Measurements from ENCODE around the gene PLEKHA6. TPM values are rescaled to one million over a fixed set of nuclear protein-coding genes. Genes with fewer than 3 reads are reported as not detected.

PLEKHA6 gene
- total RNA-seq, 6 experiments from 2014 or later, result 16.6 to 31.1 (median 22.1) TPM

DNA sequence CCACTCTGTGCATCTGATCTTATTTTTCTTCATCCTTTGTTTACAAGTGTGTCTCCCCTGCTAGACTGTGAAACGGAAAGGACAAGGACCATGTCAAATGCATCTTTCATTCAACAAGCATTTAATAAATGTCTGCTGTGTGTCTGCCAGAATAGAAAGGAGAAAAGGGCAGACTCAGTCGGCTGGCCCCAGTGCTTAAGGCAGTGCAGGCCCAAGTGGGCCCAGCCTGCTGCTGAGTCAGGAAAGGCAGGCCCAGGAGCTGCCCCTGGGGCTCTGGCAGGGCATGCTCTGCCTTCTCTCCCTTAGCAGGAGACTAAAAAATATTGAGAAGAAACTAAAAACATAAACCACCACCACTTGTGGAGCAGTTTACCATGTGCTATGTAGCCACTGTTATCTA, 38.1 kb downstream of the PLEKHA6 start:
- no peaks in the 10 kb centered on the region for H3K36me3 ChIP-seq
- WGBS (ENCODE audit: insufficient coverage, low coverage, low lambda C conversion rate, missing lambda C conversion rate), result 63% methylated on average over 2 of the region's 2 CpGs
- intact Hi-C loops (cut with DNase I), result no loop called here
- TF ChIP-seq, protein P1, sequence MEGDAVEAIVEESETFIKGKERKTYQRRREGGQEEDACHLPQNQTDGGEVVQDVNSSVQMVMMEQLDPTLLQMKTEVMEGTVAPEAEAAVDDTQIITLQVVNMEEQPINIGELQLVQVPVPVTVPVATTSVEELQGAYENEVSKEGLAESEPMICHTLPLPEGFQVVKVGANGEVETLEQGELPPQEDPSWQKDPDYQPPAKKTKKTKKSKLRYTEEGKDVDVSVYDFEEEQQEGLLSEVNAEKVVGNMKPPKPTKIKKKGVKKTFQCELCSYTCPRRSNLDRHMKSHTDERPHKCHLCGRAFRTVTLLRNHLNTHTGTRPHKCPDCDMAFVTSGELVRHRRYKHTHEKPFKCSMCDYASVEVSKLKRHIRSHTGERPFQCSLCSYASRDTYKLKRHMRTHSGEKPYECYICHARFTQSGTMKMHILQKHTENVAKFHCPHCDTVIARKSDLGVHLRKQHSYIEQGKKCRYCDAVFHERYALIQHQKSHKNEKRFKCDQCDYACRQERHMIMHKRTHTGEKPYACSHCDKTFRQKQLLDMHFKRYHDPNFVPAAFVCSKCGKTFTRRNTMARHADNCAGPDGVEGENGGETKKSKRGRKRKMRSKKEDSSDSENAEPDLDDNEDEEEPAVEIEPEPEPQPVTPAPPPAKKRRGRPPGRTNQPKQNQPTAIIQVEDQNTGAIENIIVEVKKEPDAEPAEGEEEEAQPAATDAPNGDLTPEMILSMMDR (IDR thresholded peaks at IDR 0.05), result no peak
- no peak for TF ChIP-seq POLR2A (IDR thresholded peaks at IDR 0.05)
- DNase-seq (no peak), ATAC-seq (no peak)
- no peaks in the 10 kb centered on the region for H3K4me1 ChIP-seq
- no peaks in the 10 kb centered on the region for H3K9me3 ChIP-seq
- no peaks in the 10 kb centered on the region for H3K27me3 ChIP-seq
- H3K27ac ChIP-seq, result no peak overlapping the region
- H3K4me3 ChIP-seq, result no peak overlapping the region

DNA sequence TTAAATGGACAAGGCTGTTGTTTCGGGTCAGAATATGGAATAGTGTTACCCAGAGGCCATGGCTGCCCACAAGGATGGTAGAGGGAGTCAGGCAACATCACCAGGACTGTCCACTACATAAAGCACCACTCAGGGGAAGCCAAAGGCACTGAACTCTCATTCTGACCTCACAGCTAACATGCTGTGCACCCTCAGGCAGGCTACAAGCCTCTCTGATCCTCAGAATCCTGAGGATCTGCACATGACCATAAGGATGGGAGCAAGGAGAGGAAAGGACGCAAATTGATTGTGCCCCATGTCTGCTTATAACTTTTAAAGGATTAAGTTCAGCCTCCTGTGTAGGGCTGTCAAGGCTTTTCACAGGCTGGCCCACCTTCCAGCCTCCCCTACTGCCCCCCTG, 38.7 kb downstream of the PLEKHA6 start:
- WGBS (ENCODE audit: insufficient coverage, low coverage, low lambda C conversion rate, missing lambda C conversion rate), result no CpG with 5 or more reads among the region's 2 CpGs
- no peak overlapping the region for H3K27ac ChIP-seq
- no peak for ATAC-seq

DNA sequence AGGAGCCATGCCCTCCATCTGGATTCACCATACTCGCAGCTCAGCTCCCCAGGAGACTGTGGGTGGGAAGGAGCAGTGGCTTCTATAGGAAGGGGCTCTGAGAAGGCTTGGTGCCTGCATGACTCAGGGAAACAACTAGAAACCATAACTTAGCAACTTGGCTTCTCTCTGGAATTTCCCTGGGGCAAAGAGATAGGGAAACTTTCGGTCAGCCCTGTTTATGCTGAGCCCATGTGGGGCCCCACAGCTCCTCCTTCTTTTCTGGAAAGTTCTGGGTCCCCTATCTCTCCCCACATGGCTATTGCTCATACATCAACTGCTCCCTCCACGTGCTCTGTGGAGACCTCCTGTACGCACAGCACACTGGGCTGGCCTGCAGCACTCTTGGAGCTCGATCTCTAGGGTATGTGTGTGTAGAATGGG, 39.3 kb downstream of the PLEKHA6 start:
- ATAC-seq (no peak), DNase-seq (no peak)
- H3K36me3 ChIP-seq, result no peaks in the 10 kb centered on the region
- WGBS (ENCODE audit: insufficient coverage, low coverage, low lambda C conversion rate, missing lambda C conversion rate), result 91% methylated on average over 4 of the region's 5 CpGs
- H3K4me1 ChIP-seq, result no peaks in the 10 kb centered on the region
- no peak overlapping the region for H3K27ac ChIP-seq
- no peaks in the 10 kb centered on the region for H3K9me3 ChIP-seq
- intact Hi-C loops (cut with DNase I), result no loop called here
- no peaks in the 10 kb centered on the region for H3K27me3 ChIP-seq
- TF ChIP-seq, protein P1 (IDR thresholded peaks at IDR 0.05), result no peak
- no peak for TF ChIP-seq POLR2A (IDR thresholded peaks at IDR 0.05)
- no peak overlapping the region for H3K4me3 ChIP-seq

More for the DNA sequence above, 38.7 kb downstream of the PLEKHA6 start:
- H3K36me3 ChIP-seq, result no peaks in the 10 kb centered on the region
- no peak for TF ChIP-seq POLR2A (IDR thresholded peaks at IDR 0.05)
- TF ChIP-seq, protein P1 (IDR thresholded peaks at IDR 0.05), result no peak
- intact Hi-C loops (cut with DNase I), result no loop called here
- H3K9me3 ChIP-seq, result no peaks in the 10 kb centered on the region
- no peaks in the 10 kb centered on the region for H3K4me1 ChIP-seq
- no peak overlapping the region for H3K4me3 ChIP-seq
- no peak for DNase-seq
- no peaks in the 10 kb centered on the region for H3K27me3 ChIP-seq

DNA sequence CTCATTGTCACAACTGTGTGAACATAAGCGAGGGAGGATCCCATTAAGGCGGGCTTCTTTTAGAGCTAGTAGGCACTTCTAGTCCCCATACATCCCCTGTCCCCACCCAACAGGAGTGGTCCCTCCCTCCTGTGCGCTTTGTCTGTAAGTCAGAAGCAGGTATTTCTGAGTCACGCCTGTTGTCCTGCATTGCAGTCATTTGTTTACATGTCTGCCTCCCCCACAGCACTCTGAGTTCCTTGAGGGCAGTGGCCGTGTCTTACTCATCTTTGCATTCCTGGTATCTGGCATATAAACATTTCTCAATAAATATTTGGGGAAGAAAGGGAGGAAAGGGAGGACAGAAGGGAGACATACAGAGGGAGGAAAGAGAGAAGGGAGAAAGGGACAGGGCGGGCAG, 40.3 kb downstream of the PLEKHA6 start:
- intact Hi-C loops (cut with DNase I), result no loop called here
- H3K4me3 ChIP-seq, result no peak overlapping the region
- DNase-seq, result no peak
- no peak for ATAC-seq
- no peak for TF ChIP-seq POLR2A (IDR thresholded peaks at IDR 0.05)
- TF ChIP-seq, protein P1 (IDR thresholded peaks at IDR 0.05), result no peak
- H3K27ac ChIP-seq, result no peak overlapping the region
- H3K36me3 ChIP-seq, result no peaks in the 10 kb centered on the region
- H3K4me1 ChIP-seq, result peaks cover 0 to 8% (median 0%) of the 10 kb centered on the region in 4 donors
- no peaks in the 10 kb centered on the region for H3K9me3 ChIP-seq
- H3K27me3 ChIP-seq, result no peaks in the 10 kb centered on the region
- WGBS (ENCODE audit: insufficient coverage, low coverage, low lambda C conversion rate, missing lambda C conversion rate), result 87% methylated on average over 6 of the region's 6 CpGs

DNA sequence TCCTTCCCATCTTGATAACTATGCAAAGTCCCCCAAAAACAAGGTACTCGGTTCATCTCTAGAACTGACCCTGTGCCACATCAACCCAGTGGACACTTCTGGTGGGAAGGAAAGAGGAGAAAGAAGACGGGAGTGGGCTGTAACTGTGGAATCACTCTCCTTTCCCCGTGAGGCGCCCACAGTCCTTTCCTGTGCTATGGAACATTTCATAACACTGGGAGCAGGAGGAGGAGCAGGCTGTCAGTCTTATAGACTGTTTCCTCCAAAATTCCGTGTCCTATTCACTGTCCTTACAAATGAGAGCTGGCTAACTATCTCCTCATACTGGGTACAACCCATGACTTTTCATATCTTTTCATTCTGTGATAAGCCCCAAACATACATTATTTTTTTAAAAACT, 40.7 kb downstream of the PLEKHA6 start:
- DNase-seq (no peak), ATAC-seq (no peak)
- Histone ChIP-seq H3K27ac (no peak overlapping the region), H3K4me3 (no peak overlapping the region), H3K36me3 (no peaks in the 10 kb centered on the region), H3K9me3 (no peaks in the 10 kb centered on the region), H3K27me3 (no peaks in the 10 kb centered on the region), H3K4me1 (peaks cover 0 to 8% (median 0%) of the 10 kb centered on the region in 4 donors)
- TF ChIP-seq, protein P1 (IDR thresholded peaks at IDR 0.05), result no peak
- TF ChIP-seq POLR2A (IDR thresholded peaks at IDR 0.05), result no peak
- WGBS (ENCODE audit: insufficient coverage, low coverage, low lambda C conversion rate, missing lambda C conversion rate), result 59% methylated on average over 4 of the region's 5 CpGs
- intact Hi-C loops (cut with DNase I), result no loop called here

Measured in right lobe of liver (tissue), 6 donors.